Uterus (tissue), 2 donors: ENCODE data around the gene ATG16L2.

Source experiments
- POLR2A ChIP-seq, 2 donors: fragments of 450-650 bp; IDR thresholded peaks; one replicate each; pipeline ENCODE4 v1.6.1; 2016; ENCODE audit warnings: antibody characterized with exemption in 2 of 2, mild to moderate bottlenecking in 1 of 2, moderate library complexity in 1 of 2
- TF ChIP-seq, protein P1 (sequence below), 4 experiments: fragments of 200-600 bp in 2 of 4; fragments of 450-650 bp in 2 of 4; sonication (generic) in 2 of 4; IDR thresholded peaks; one replicate each; pipeline ENCODE4 v1.5.1; 2016 to 2019; ENCODE audit warnings: antibody characterized with exemption in 4 of 4, mild to moderate bottlenecking in 2 of 4, moderate library complexity in 1 of 4

DNA sequence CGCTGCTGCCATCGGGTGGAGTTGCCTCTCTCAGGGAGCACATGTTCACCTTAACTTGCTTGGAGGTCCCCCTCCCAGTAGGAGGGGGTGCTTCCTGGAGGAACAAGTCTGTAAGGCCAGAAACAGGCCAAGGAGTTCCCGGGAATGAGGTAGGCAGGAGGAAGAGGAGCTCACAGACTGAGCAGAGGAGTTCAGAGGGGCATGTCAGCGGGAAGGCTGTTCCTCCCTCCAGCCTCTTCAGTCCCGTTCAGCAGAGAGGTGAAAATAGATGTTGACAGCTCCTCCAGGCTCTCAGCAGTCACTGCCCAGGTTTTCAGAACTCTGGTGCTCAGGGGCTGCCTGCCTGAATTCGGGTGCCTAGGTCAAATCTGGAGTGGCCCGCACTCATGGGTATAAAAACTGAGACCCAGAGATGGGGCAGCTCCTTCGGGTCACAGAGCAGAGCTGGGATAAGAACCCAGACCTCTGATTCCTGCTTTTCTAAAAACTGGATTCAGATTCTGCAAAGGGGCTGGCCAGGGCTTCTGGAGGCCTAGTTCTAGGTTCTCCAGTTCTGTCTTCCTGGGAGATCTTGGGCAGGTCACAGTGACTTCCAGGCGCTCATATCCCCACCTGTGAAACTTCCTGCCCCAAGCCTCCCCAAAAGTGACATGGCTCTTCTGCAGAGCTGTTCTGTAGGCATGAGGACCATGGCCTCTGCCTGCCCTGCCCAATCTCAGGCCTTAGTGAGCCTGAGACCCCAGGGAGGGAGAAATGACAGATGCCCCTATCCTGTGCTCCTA lies 18.3 kb downstream of the ATG16L2 start:
- TF ChIP-seq, protein P1, sequence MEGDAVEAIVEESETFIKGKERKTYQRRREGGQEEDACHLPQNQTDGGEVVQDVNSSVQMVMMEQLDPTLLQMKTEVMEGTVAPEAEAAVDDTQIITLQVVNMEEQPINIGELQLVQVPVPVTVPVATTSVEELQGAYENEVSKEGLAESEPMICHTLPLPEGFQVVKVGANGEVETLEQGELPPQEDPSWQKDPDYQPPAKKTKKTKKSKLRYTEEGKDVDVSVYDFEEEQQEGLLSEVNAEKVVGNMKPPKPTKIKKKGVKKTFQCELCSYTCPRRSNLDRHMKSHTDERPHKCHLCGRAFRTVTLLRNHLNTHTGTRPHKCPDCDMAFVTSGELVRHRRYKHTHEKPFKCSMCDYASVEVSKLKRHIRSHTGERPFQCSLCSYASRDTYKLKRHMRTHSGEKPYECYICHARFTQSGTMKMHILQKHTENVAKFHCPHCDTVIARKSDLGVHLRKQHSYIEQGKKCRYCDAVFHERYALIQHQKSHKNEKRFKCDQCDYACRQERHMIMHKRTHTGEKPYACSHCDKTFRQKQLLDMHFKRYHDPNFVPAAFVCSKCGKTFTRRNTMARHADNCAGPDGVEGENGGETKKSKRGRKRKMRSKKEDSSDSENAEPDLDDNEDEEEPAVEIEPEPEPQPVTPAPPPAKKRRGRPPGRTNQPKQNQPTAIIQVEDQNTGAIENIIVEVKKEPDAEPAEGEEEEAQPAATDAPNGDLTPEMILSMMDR (IDR thresholded peaks at IDR 0.05): no peak
- TF ChIP-seq POLR2A (IDR thresholded peaks at IDR 0.05): no peak
